Measurements from ENCODE around the gene CCNH. TPM values are rescaled to one million over a fixed set of nuclear protein-coding genes. Genes with fewer than 3 reads are reported as not detected.

CCNH gene
- total and polyA plus RNA-seq, 9 donors, result 21.7 to 160 (median 44.6) TPM

- Histone ChIP-seq H3K27ac (peak overlapping the region; percentile 95), H3K4me3 (peak overlapping the region; percentile 75), H3K27me3 (no peaks in the 10 kb centered on the region), H3K4me1 (ENCODE audit: insufficient read depth) (no peaks in the 10 kb centered on the region), H3K36me3 (no peaks in the 10 kb centered on the region), H3K9me3 (no peaks in the 10 kb centered on the region)
- 4 to 7% (median 5%) methylated on average over 5 of the region's 5 CpGs for WGBS, 3 donors
- DNase-seq, result no peak
- TF ChIP-seq EP300 (IDR thresholded peaks at IDR 0.05), result no peak
- TF ChIP-seq POLR2A (IDR thresholded peaks at IDR 0.05), result no peak
- TF ChIP-seq CTCF (IDR thresholded peaks at IDR 0.05), result no peak
- intact Hi-C loops (cut with DNase I), result loop anchor here in 1 of 4 donors (10.0 kb wide), 1 partner anchor 147 kb away; the partner anchor contains the start of gene RASA1
These were observed 1.2 kb downstream of the CCNH start for GRCh38 chr5:87411586-87411972.

GRCh38 chr5:87410931-87411330, 1.8 kb downstream of the CCNH start:
- no peaks in the 10 kb centered on the region for H3K4me1 ChIP-seq (ENCODE audit: insufficient read depth)
- H3K27me3 ChIP-seq, result no peaks in the 10 kb centered on the region
- intact Hi-C loops (cut with DNase I), result loop anchor here in 1 of 4 donors (10.0 kb wide), 1 partner anchor 146 kb away; the partner anchor contains the start of gene RASA1
- no peak for TF ChIP-seq CTCF (IDR thresholded peaks at IDR 0.05)
- TF ChIP-seq EP300 (IDR thresholded peaks at IDR 0.05), result no peak
- WGBS, 3 donors, result 35 to 56% (median 53%) methylated on average over 1 of the region's 1 CpG
- H3K27ac ChIP-seq, result peak overlapping the region in 1 of 2 donors; percentile 95
- no peaks in the 10 kb centered on the region for H3K9me3 ChIP-seq
- H3K36me3 ChIP-seq, result no peaks in the 10 kb centered on the region
- no peak for DNase-seq
- no peak overlapping the region for H3K4me3 ChIP-seq

GRCh38 chr5:87408204-87408603, 4.5 kb downstream of the CCNH start:
- intact Hi-C loops (cut with DNase I), result no loop called here
- WGBS, 3 donors, result 82 to 92% (median 88%) methylated on average over 2 of the region's 2 CpGs

GRCh38 chr5:87405472-87406155, 7.1 kb downstream of the CCNH start:
- 87 to 90% (median 88%) methylated on average over 2 of the region's 2 CpGs for WGBS, 3 donors
- no peaks in the 10 kb centered on the region for H3K36me3 ChIP-seq
- intact Hi-C loops (cut with DNase I), result no loop called here

More at GRCh38 chr5:87408204-87408603, 4.5 kb downstream of the CCNH start:
- no peaks in the 10 kb centered on the region for H3K4me1 ChIP-seq (ENCODE audit: insufficient read depth)
- no peaks in the 10 kb centered on the region for H3K36me3 ChIP-seq
- H3K4me3 ChIP-seq, result no peak overlapping the region
- no peaks in the 10 kb centered on the region for H3K27me3 ChIP-seq
- no peak for TF ChIP-seq EP300 (IDR thresholded peaks at IDR 0.05)
- no peak overlapping the region for H3K27ac ChIP-seq
- no peaks in the 10 kb centered on the region for H3K9me3 ChIP-seq
- DNase-seq, result no peak

More at GRCh38 chr5:87405472-87406155, 7.1 kb downstream of the CCNH start:
- no peak for DNase-seq
- H3K9me3 ChIP-seq, result no peaks in the 10 kb centered on the region
- no peak overlapping the region for H3K4me3 ChIP-seq
- TF ChIP-seq CTCF (IDR thresholded peaks at IDR 0.05) (no peak), POLR2A (IDR thresholded peaks at IDR 0.05) (no peak), EP300 (IDR thresholded peaks at IDR 0.05) (no peak)
- H3K4me1 ChIP-seq (ENCODE audit: insufficient read depth), result no peaks in the 10 kb centered on the region
- H3K27me3 ChIP-seq, result no peaks in the 10 kb centered on the region
- H3K27ac ChIP-seq, result no peak overlapping the region

Data from ovary (tissue), 9 donors.